H1 (cell line): ENCODE results near the gene COL5A1.

Experiments used
- CEBPB ChIP-seq: IDR thresholded peaks from 2 replicates; pipeline ENCODE4 v1.6.1; 2012; ENCODE audit warnings: low read depth, low read length
- CTCF ChIP-seq, 3 experiments: IDR thresholded peaks; 1 replicate in 2 of 3; 2 replicates in 1 of 3; pipeline versions ENCODE4 v1.5.1 to v1.6.1; 2011; ENCODE audit warnings: low read length in 3 of 3, mild to moderate bottlenecking in 3 of 3, inconsistent platforms in 2 of 3, low read depth in 1 of 3, moderate library complexity in 1 of 3; ENCODE audit not compliant: insufficient read depth in 1 of 3; ENCODE audit errors: control extremely low read depth in 1 of 3
- EGR1 ChIP-seq: IDR thresholded peaks from 2 replicates; pipeline ENCODE4 v1.6.1; 2011; ENCODE audit warnings: low read depth, low read length, borderline replicate concordance
- EP300 ChIP-seq, 2 experiments: IDR thresholded peaks; 1 replicate in 1 of 2; 2 replicates in 1 of 2; pipeline ENCODE4 v1.6.1; 2011 to 2012; ENCODE audit warnings: low read depth in 2 of 2, low read length in 2 of 2, mild to moderate bottlenecking in 2 of 2, borderline replicate concordance in 1 of 2, inconsistent platforms in 1 of 2, moderate library complexity in 1 of 2
- EZH2 ChIP-seq: fragments of 200-600 bp; sonication (generic); IDR thresholded peaks from 2 replicates; pipeline ENCODE4 v1.7.1; 2012; ENCODE audit warnings: low read depth, mild to moderate bottlenecking, moderate library complexity, low read length, inconsistent platforms; ENCODE audit not compliant: severe bottlenecking
- SIN3A ChIP-seq, 2 experiments: IDR thresholded peaks in 1 of 2; conservative IDR thresholded peaks in 1 of 2; 2 replicates each; pipeline ENCODE4 v1.6.1; 2011 to 2012; ENCODE audit warnings: low read length in 2 of 2, improper control_type of control experiment in 1 of 2, low read depth in 1 of 2, mild to moderate bottlenecking in 1 of 2
- SP2 ChIP-seq: IDR thresholded peaks from 2 replicates; pipeline ENCODE4 v1.6.1; 2012; ENCODE audit warnings: mild to moderate bottlenecking, low read length, inconsistent platforms
- TAF7 ChIP-seq: optimal IDR thresholded peaks from 2 replicates; pipeline ENCODE3; 2011; ENCODE audit warnings: low read depth, mild to moderate bottlenecking, inconsistent platforms, low read length, moderate library complexity, borderline replicate concordance
- YY1 ChIP-seq: IDR thresholded peaks from 2 replicates; pipeline ENCODE4 v1.6.1; 2011; ENCODE audit warnings: low read depth, mild to moderate bottlenecking, low read length

DNA sequence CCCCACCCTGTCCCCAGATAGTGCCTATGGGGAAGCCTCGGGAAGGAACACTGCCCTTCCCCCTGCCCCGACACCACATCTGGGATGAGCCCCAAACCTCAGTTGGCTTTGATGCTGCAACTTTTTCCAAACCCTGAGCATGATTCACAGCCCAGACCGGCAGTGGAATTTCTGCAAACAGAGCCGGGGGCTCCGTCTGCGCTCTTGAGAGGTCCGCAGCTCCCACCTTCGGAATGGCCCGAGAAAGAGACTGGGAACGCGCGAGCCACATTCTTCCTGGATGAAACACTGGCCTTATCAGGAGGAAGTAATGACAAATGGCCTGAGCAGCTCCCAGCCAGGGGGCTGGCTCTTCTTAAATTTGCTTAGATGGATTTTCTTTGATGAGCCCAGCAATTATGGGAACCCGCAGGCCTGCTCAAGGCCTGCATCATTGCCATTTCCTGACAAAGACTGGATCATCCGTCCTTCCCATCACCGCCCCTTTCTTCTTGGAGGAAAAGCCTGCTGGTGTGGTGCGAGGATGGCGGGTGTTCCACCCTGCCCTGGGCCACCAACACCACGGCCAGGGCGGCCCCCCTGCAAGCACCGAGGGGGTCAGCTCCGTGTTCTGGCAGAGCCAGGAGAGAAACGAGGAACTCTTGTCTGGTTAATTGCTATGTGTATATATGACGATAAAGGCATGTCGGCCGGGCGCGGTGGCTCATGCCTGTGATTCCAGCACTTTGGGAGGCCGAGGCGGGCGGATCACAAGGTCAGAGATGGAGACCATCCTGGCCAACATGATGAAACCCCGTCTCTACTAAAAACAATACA, 38.8 kb upstream of the COL5A1 start:
- TF ChIP-seq CTCF (IDR thresholded peaks at IDR 0.05; ENCODE audit: control extremely low read depth in 1 of 3, insufficient read depth in 1 of 3, low read depth in 1 of 3, low read length in 3 of 3), result no peak
- no peak for TF ChIP-seq EGR1
- TF ChIP-seq SIN3A (conservative IDR thresholded peaks at IDR 0.05 in 1 of 2, IDR thresholded peaks at IDR 0.05 in 1 of 2; ENCODE audit: low read depth in 1 of 2, low read length in 2 of 2), result no peak
- no peak for TF ChIP-seq EZH2
- no peak for TF ChIP-seq YY1
- no peak for TF ChIP-seq SP2
- no peak for TF ChIP-seq TAF7
- no peak for TF ChIP-seq EP300 (IDR thresholded peaks at IDR 0.05; ENCODE audit: borderline replicate concordance in 1 of 2, low read depth in 2 of 2, low read length in 2 of 2)
- TF ChIP-seq CEBPB, result no peak
